NK-92 (cell line): Measurements from ENCODE around the gene RAB8B.

Experiments
- DNase-seq: peaks from one replicate; lab custom pipeline; 2025; ENCODE audit not compliant: unreplicated experiment; lab: John Stamatoyannopoulos, UW

RAB8B gene

DNA sequence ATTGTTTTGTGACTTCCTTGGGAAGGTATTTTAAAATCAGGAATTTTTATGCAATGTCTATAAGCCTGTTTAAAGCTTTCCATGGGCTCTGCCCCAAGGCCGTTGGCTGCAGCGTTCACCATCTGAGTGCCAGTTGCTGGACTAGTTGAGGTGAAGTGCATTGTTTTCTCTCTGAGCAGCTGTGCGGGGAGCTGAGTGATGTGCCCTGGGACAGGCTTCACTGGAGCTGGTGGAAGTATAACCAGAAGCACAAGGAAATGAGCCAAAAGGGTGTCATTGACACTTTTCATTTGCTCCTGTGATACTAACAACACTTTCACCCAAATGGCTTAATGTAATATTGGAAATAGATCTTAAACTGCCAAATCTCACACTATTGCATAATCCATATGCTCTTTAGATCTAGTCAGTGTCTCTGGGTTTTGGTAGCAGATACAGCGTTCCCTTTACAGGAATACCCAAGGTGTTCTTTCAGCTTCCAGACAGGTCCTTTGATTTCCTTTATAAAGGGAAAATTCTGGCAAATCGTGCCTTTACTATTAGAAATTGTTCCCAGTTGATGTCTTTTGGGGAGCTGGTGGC lies 117.2 kb downstream of the RAB8B start:
- DNase-seq: no peak

DNA sequence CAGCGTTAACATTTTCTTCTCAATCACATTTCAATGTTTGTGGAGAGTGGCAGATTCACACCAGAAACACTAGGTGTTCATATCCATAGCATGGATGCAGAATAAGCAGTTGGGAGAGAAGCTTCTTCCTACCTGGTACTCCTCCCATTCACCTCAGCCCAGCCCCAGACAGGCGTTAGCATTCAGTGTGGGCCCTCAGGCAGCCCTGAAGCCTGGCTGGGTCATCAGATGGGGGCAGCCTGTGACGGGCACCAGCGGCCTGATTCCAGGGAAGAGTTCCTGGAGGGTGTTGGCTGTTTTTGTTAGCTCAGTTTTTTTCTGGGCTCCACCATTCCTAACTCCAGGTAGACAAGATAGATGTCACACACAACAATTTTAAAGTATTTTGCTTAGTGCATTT lies 119.1 kb downstream of the RAB8B start:
- no peak for DNase-seq

DNA sequence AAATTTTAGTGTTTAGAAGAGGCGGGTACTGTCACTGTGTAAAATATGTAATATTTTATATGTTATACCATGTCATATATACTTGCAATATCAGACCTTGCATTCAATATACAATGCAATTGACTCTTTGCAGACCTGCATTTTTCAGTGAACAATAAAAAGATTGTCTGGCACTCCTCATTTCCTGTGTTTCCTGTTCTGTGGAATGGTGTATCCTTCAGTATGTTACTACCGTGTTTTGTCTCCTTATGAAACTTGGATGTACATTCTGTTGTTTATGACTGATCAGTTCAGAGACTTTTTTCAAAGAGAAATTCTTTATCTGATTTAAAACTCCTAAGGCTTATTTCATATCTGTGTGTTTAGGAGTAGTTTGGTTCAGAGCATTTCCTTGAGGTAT lies 119.5 kb downstream of the RAB8B start:
- DNase-seq: no peak

DNA sequence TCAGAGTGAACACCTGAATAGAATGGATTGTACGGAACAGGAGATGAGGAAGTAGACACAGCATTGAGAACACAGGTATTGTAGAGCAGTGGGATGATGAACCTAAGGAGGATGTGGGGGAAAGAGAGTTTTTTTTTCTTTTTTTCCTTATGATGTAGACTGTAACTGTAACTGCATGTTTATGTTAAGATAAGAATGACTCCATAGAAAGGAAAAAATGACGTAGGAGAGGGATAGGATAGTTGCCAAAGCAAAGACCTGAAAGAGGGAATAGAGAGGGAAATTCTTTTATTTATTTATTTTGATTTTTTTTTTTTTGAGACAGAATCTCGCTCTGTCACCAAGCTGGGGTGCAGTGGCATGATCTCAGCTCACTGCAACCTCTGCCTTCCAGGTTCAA lies 121.2 kb downstream of the RAB8B start:
- DNase-seq: no peak

DNA sequence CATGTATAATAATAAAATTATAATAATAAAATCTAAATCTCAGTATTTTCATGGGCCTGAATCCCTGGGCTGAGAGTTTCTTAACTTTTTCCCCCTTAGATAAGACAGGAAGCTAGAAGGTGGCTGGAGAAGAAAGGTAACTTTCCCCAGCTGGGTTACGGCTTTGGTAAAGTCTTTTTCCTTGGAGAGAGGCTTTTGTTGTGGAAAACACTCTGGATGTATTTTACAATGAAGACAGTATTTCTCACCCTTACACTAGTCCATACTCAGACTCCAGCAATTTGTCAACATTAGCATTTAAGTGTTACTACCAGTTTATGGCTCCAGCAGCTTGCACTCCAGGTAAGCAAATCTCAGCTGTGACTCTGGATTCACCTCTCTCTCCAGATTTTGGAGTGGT lies 122.9 kb downstream of the RAB8B start:
- DNase-seq: no peak

DNA sequence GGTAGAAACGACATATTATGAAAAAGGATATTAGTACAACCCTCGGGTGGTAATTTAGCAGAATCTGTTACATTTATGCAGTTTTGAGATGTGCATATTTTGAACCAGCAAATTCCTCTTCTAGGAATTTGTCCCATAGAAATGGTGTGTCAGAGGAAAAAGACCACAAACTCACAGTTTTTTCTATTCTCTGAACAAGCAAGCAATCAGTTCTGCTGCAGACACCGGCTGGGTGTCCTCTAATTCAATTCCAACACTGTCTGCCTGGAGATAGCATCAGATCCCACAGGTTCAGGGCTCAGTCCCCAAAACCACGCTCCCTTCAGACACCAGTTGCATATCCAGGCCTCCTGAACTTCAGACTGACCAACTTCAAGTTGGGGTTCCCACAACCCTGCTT lies 124.4 kb downstream of the RAB8B start:
- DNase-seq: no peak

DNA sequence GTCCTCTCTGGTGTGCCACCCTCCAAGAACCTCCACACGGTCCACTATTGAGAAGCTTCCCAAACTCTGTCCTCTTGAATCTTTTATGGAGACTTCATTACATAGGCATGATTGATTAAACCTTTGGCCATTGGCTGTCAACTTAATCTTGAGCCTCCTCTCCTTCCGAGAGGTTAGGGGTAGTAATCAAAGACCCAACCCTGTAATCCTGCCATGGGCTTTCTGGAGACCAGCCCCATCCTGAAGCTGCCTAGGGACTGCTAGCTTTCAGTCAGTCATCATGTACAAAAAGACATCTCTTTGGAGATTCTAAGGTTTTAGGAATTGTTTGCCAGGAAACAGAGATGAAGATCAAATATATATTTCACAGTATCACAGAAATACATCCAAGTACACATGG lies 125.0 kb downstream of the RAB8B start:
- DNase-seq: no peak
